ENCODE results near the gene FCHSD2. TPM values are rescaled to one million over a fixed set of nuclear protein-coding genes. Genes with fewer than 3 reads are reported as not detected.

Gene FCHSD2
- total and polyA plus RNA-seq, 9 donors: 18.6 to 68.5 (median 53.8) TPM

- intact Hi-C loops (cut with DNase I): loop anchor here in 3 of 4 donors (5.0 to 10.0 kb wide), 3 partner anchors 344 to 452 kb away; no protein-coding TSS in a partner anchor
- Histone ChIP-seq H3K4me3 (no peak overlapping the region), H3K4me1 (ENCODE audit: insufficient read depth) (peaks cover 30% of the 10 kb centered on the region), H3K27me3 (no peaks in the 10 kb centered on the region), H3K27ac (peak overlapping the region in 1 of 2 donors; percentile 78), H3K36me3 (no peaks in the 10 kb centered on the region), H3K9me3 (no peaks in the 10 kb centered on the region)
- DNase-seq: peak in 1 of 5 donors; percentile 35
- whole genome bisulfite sequencing, 3 donors: 80 to 86% (median 82%) methylated on average over 5 of the region's 5 CpGs
- TF ChIP-seq CTCF (IDR thresholded peaks at IDR 0.05) (no peak), POLR2A (IDR thresholded peaks at IDR 0.05) (no peak), EP300 (IDR thresholded peaks at IDR 0.05) (no peak)
Measured at GRCh38 chr11:73176145-73176873, 34.2 kb upstream of the FCHSD2 start.

DNA sequence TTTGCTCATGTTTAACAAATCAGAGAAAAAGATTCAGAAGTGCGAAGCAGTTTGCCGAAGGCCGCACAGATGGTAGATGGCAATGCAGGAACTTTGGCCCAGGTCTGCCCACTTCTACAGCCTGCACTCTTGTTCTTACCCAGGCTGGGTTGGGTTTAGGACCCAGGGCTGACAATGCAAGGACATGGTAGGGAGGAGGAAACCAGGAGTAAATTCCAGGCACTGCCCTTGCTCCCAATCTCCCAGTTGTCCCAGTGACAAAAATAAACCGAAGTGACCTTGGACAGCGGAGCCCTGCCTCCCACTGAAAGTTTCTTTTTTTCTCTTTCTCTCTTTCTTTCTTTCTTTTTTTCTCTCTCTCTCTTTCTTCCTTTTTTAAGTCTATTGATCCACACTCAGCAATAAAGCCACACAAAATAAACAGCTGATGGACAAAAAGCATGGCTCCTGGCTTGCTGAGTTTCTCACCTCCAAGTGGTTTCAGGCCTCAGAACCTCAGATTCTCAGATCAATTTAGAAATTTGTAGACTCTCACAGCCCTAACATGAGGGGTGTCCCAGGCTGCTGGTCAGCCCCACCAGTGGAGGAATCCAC is 33.5 kb upstream of the FCHSD2 start:
- Histone ChIP-seq H3K4me1 (ENCODE audit: insufficient read depth) (peaks cover 30% of the 10 kb centered on the region), H3K9me3 (no peaks in the 10 kb centered on the region), H3K4me3 (no peak overlapping the region), H3K36me3 (no peaks in the 10 kb centered on the region), H3K27me3 (no peaks in the 10 kb centered on the region), H3K27ac (peak overlapping the region in 1 of 2 donors; percentile 78)
- TF ChIP-seq POLR2A (IDR thresholded peaks at IDR 0.05) (no peak), EP300 (IDR thresholded peaks at IDR 0.05) (no peak), CTCF (IDR thresholded peaks at IDR 0.05) (no peak)
- WGBS, 3 donors: 11 to 28% (median 20%) methylated on average over 5 of the region's 5 CpGs
- DNase-seq: peak in 3 of 5 donors; percentile 30 to 55 (median 43)
- intact Hi-C loops (cut with DNase I): loop anchor here in 3 of 4 donors (1.0 to 10.0 kb wide), 4 partner anchors 341 to 451 kb away; no protein-coding TSS in a partner anchor

- peak overlapping the region in 1 of 2 donors; percentile 78 for H3K27ac ChIP-seq
- H3K27me3 ChIP-seq: no peaks in the 10 kb centered on the region
- H3K4me3 ChIP-seq: no peak overlapping the region
- TF ChIP-seq CTCF (IDR thresholded peaks at IDR 0.05) (no peak), POLR2A (IDR thresholded peaks at IDR 0.05) (no peak), EP300 (IDR thresholded peaks at IDR 0.05) (no peak)
- intact Hi-C loops (cut with DNase I): loop anchor here in 1 of 4 donors (10.0 kb wide), 1 partner anchor 450 kb away; no protein-coding TSS in a partner anchor
- H3K9me3 ChIP-seq: no peaks in the 10 kb centered on the region
- H3K36me3 ChIP-seq: no peaks in the 10 kb centered on the region
- DNase-seq: no peak
- 86 to 93% (median 88%) methylated on average over 3 of the region's 3 CpGs for WGBS, 3 donors
- peaks cover 30% of the 10 kb centered on the region for H3K4me1 ChIP-seq (ENCODE audit: insufficient read depth)
Measured at GRCh38 chr11:73174495-73174791, 32.3 kb upstream of the FCHSD2 start.

DNA sequence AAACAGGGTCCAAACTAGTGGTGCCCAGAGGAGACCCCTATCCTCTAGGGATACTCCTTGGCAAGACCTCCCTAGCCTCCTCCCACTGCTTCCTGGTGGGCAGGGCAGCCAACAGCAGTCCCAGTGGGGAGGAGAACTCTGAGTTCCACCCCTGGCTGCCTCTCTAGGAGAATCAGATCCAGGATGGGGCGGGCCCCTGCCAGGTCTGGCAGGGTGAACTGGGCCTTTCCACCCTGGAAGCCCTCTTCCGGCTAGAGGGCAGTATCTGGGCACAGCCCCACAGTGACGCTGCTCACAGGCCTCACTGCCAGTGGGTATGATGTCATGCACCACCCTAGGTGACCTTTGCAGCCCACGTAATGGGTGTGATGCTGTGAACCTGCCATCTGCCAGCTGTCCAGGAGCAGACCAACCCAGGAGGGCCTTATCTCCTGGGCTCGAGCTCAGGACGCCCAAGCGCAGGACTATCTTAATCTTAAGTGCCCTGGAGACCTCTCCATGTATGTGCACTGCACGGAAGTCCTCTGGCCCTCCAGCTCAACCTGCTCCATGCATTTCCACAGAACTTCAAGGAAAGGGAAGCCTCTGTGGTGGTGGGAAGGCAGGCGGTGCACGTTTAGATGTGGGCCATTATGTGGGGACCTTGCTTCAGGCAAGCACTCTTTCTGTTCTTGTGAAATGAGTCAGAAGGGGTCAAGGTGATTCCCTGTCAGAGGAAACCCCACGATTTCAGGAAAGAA is 31.8 kb upstream of the FCHSD2 start:
- WGBS, 3 donors: 57 to 83% (median 70%) methylated on average over 11 of the region's 11 CpGs
- intact Hi-C loops (cut with DNase I): loop anchor here in 1 of 4 donors (10.0 kb wide), 1 partner anchor 449 kb away; no protein-coding TSS in a partner anchor
- peak overlapping the region; percentile 44 to 78 for H3K27ac ChIP-seq

More for the DNA sequence above, 31.8 kb upstream of the FCHSD2 start:
- H3K4me3 ChIP-seq: no peak overlapping the region
- peaks cover 30% of the 10 kb centered on the region for H3K4me1 ChIP-seq (ENCODE audit: insufficient read depth)
- no peaks in the 10 kb centered on the region for H3K36me3 ChIP-seq
- no peak for TF ChIP-seq CTCF (IDR thresholded peaks at IDR 0.05)
- no peak for TF ChIP-seq POLR2A (IDR thresholded peaks at IDR 0.05)
- no peak for TF ChIP-seq EP300 (IDR thresholded peaks at IDR 0.05)
- H3K9me3 ChIP-seq: no peaks in the 10 kb centered on the region
- no peaks in the 10 kb centered on the region for H3K27me3 ChIP-seq
- peak in 2 of 5 donors; percentile 42 to 49 for DNase-seq
